ENCODE results near the gene FANCB.

Gene FANCB

DNA sequence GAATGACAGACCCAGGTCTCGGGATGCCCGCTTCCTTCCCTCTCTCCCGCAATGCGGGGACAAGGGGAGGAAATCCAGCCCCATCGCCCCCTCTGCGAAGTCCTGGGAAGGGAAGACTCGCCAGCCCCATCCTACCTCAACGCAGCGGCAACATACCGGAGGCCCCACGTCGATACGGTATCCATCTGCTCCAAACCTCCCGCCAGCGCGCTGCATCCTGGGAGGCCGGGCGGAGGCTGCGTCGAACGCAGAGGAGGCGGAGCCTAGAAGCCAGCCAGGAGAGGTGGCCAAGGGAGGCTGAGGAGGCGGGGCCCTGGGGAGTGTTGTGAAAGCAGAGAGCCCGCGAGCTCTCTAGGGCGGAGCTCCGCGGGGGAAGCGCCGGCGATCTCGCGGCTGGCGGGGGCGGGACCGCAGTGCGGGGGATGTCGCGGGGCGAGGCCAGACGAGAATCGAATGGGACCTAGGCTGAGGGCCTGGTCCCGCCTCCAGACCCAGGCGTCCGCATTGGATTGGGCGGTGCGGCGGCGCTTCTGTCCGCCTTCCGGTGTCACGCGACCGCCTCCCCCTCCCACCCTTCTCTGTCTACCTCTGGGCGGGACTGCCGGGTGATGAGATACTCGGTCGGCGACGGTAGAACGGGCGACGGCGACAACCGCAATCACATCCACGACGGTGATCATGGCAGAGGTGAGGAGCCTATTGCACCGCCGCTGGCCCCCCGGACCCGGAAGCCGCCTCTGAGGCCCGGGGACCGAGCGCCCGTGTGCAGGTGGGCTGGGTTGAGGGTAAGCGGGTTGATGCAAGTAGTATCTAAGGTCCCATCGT is at the start of gene FANCB, which contains the start of gene MOSPD2 (continued):
- TF ChIP-seq KLF8 (tag by site-specific recombination; IDR thresholded peaks at IDR 0.05): peak; percentile 57; the same call in 1 of the 2 replicates
- TF ChIP-seq, protein P1, sequence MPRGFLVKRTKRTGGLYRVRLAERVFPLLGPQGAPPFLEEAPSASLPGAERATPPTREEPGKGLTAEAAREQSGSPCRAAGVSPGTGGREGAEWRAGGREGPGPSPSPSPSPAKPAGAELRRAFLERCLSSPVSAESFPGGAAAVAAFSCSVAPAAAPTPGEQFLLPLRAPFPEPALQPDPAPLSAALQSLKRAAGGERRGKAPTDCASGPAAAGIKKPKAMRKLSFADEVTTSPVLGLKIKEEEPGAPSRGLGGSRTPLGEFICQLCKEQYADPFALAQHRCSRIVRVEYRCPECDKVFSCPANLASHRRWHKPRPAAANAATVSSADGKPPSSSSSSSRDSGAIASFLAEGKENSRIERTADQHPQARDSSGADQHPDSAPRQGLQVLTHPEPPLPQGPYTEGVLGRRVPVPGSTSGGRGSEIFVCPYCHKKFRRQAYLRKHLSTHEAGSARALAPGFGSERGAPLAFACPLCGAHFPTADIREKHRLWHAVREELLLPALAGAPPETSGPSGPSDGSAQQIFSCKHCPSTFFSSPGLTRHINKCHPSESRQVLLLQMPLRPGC (tag by site-specific recombination; IDR thresholded peaks at IDR 0.05): no peak
- TF ChIP-seq IKZF3 (tag by site-specific recombination; IDR thresholded peaks at IDR 0.05): 0 out of 2 replicates have a peak, but pooled peaks have one; percentile 24
- TF ChIP-seq, protein P2, sequence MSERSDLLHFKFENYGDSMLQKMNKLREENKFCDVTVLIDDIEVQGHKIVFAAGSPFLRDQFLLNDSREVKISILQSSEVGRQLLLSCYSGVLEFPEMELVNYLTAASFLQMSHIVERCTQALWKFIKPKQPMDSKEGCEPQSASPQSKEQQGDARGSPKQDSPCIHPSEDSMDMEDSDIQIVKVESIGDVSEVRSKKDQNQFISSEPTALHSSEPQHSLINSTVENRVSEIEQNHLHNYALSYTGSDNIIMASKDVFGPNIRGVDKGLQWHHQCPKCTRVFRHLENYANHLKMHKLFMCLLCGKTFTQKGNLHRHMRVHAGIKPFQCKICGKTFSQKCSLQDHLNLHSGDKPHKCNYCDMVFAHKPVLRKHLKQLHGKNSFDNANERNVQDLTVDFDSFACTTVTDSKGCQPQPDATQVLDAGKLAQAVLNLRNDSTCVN (tag by site-specific recombination; optimal IDR thresholded peaks at IDR 0.05): peak; percentile 59
- no peak for TF ChIP-seq ZBTB21 (tag by site-specific recombination; IDR thresholded peaks at IDR 0.05)
- peak; percentile 93 for TF ChIP-seq SP2 (tag by site-specific recombination; IDR thresholded peaks at IDR 0.05)
- TF ChIP-seq ZNF548 (tag by site-specific recombination; IDR thresholded peaks at IDR 0.05): no peak
- TF ChIP-seq, protein P3, sequence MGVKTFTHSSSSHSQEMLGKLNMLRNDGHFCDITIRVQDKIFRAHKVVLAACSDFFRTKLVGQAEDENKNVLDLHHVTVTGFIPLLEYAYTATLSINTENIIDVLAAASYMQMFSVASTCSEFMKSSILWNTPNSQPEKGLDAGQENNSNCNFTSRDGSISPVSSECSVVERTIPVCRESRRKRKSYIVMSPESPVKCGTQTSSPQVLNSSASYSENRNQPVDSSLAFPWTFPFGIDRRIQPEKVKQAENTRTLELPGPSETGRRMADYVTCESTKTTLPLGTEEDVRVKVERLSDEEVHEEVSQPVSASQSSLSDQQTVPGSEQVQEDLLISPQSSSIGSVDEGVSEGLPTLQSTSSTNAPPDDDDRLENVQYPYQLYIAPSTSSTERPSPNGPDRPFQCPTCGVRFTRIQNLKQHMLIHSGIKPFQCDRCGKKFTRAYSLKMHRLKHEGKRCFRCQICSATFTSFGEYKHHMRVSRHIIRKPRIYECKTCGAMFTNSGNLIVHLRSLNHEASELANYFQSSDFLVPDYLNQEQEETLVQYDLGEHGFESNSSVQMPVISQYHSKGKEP (tag by site-specific recombination; IDR thresholded peaks at IDR 0.05): no peak
- TF ChIP-seq ZBTB7A (tag by site-specific recombination; IDR thresholded peaks at IDR 0.05; ENCODE audit: low read depth): no peak
- TF ChIP-seq ZNF16 (tag by site-specific recombination; IDR thresholded peaks at IDR 0.05; ENCODE audit: low read depth): no peak
- TF ChIP-seq, protein P4, sequence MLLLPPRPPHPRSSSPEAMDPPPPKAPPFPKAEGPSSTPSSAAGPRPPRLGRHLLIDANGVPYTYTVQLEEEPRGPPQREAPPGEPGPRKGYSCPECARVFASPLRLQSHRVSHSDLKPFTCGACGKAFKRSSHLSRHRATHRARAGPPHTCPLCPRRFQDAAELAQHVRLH (tag by site-specific recombination; IDR thresholded peaks at IDR 0.05): peak; percentile 58; the same call in 1 of the 2 replicates
- TF ChIP-seq, protein P5, sequence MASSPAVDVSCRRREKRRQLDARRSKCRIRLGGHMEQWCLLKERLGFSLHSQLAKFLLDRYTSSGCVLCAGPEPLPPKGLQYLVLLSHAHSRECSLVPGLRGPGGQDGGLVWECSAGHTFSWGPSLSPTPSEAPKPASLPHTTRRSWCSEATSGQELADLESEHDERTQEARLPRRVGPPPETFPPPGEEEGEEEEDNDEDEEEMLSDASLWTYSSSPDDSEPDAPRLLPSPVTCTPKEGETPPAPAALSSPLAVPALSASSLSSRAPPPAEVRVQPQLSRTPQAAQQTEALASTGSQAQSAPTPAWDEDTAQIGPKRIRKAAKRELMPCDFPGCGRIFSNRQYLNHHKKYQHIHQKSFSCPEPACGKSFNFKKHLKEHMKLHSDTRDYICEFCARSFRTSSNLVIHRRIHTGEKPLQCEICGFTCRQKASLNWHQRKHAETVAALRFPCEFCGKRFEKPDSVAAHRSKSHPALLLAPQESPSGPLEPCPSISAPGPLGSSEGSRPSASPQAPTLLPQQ (tag by site-specific recombination; IDR thresholded peaks at IDR 0.05): peak; percentile 28; the same call in 1 of the 2 replicates
- peak; percentile 34; the same call in 1 of the 2 replicates for TF ChIP-seq ZFP37 (tag by site-specific recombination; IDR thresholded peaks at IDR 0.05)
- no peak for TF ChIP-seq ZNF391 (tag by site-specific recombination; IDR thresholded peaks at IDR 0.05; ENCODE audit: borderline replicate concordance, low read depth)
- no peak for TF ChIP-seq PRDM1 (tag by site-specific recombination; IDR thresholded peaks at IDR 0.05)
- no peak for TF ChIP-seq OSR2 (tag by site-specific recombination; IDR thresholded peaks at IDR 0.05)
- no peak for TF ChIP-seq ZNF654 (tag by site-specific recombination; IDR thresholded peaks at IDR 0.05; ENCODE audit: low read depth)
- TF ChIP-seq, protein P6, sequence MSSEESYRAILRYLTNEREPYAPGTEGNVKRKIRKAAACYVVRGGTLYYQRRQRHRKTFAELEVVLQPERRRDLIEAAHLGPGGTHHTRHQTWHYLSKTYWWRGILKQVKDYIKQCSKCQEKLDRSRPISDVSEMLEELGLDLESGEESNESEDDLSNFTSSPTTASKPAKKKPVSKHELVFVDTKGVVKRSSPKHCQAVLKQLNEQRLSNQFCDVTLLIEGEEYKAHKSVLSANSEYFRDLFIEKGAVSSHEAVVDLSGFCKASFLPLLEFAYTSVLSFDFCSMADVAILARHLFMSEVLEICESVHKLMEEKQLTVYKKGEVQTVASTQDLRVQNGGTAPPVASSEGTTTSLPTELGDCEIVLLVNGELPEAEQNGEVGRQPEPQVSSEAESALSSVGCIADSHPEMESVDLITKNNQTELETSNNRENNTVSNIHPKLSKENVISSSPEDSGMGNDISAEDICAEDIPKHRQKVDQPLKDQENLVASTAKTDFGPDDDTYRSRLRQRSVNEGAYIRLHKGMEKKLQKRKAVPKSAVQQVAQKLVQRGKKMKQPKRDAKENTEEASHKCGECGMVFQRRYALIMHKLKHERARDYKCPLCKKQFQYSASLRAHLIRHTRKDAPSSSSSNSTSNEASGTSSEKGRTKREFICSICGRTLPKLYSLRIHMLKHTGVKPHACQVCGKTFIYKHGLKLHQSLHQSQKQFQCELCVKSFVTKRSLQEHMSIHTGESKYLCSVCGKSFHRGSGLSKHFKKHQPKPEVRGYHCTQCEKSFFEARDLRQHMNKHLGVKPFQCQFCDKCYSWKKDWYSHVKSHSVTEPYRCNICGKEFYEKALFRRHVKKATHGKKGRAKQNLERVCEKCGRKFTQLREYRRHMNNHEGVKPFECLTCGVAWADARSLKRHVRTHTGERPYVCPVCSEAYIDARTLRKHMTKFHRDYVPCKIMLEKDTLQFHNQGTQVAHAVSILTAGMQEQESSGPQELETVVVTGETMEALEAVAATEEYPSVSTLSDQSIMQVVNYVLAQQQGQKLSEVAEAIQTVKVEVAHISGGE (tag by site-specific recombination; conservative IDR thresholded peaks at IDR 0.05; ENCODE audit: low read depth): peak; percentile 59; the same call in 1 of the 2 replicates
- TF ChIP-seq, protein P7, sequence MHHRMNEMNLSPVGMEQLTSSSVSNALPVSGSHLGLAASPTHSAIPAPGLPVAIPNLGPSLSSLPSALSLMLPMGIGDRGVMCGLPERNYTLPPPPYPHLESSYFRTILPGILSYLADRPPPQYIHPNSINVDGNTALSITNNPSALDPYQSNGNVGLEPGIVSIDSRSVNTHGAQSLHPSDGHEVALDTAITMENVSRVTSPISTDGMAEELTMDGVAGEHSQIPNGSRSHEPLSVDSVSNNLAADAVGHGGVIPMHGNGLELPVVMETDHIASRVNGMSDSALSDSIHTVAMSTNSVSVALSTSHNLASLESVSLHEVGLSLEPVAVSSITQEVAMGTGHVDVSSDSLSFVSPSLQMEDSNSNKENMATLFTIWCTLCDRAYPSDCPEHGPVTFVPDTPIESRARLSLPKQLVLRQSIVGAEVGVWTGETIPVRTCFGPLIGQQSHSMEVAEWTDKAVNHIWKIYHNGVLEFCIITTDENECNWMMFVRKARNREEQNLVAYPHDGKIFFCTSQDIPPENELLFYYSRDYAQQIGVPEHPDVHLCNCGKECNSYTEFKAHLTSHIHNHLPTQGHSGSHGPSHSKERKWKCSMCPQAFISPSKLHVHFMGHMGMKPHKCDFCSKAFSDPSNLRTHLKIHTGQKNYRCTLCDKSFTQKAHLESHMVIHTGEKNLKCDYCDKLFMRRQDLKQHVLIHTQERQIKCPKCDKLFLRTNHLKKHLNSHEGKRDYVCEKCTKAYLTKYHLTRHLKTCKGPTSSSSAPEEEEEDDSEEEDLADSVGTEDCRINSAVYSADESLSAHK (tag by site-specific recombination; IDR thresholded peaks at IDR 0.05): no peak
- peak; percentile 46; the same call in 1 of the 2 replicates for TF ChIP-seq ZNF2 (tag by site-specific recombination; IDR thresholded peaks at IDR 0.05)
- TF ChIP-seq ZNF629 (tag by site-specific recombination; IDR thresholded peaks at IDR 0.05): no peak
- no peak for TF ChIP-seq ZNF274 (IDR thresholded peaks at IDR 0.05; ENCODE audit: low read length)
- TF ChIP-seq ZNF274 (tag by site-specific recombination; IDR thresholded peaks at IDR 0.05; ENCODE audit: borderline replicate concordance): no peak
- peak; percentile 84 for TF ChIP-seq EGR2 (tag by site-specific recombination; IDR thresholded peaks at IDR 0.05; ENCODE audit: low read depth)
- no peak for TF ChIP-seq GLI4 (tag by site-specific recombination; IDR thresholded peaks at IDR 0.05)
- TF ChIP-seq SETDB1 (IDR thresholded peaks at IDR 0.05; ENCODE audit: insufficient read length, low read length): no peak
- no peak for TF ChIP-seq HOXA7 (CRISPR knock-in tag; IDR thresholded peaks at IDR 0.05; ENCODE audit: borderline replicate concordance)
